RPMI7951 (cell line): Measurements from ENCODE around the gene C19orf47. TPM values are rescaled to one million over a fixed set of nuclear protein-coding genes. Genes with fewer than 3 reads are reported as not detected.

Experiments
- DNase-seq: peaks from one replicate; pipeline ENCODE4 v3.0.0-alpha.2; 2012; ENCODE audit warnings: low read depth
- total RNA-seq: library from RNA; depleted of rRNA; stranded (reverse); fragments of >200 nt; shearing (Covaris generic); gene quantifications from 2 replicates; pipeline ENCODE4 v1.2.3, GENCODE V29; 2014; rRNA removed

The C19orf47 gene
- total RNA-seq, 1 experiment from 2014 or later, result 7.2 TPM

DNA sequence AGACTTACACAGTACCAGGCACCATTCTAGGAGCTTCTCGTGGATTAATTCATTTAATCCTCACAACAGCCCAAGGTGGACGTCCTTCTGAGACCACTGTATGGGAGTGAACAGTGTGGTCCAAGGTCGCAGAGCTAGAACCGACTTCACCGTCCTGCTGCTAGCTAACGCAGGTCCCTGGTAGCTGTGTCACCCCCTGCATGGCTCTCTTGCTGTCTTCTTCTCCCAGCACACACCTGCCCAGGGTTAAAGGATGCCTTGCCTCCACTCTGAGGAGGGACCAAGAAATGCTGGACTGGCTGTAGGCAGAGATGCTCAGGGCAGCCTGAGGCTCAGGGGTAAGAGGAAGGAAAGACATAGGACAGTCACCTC is 66.0 kb downstream of the C19orf47 start:
- DNase-seq, result no peak

DNA sequence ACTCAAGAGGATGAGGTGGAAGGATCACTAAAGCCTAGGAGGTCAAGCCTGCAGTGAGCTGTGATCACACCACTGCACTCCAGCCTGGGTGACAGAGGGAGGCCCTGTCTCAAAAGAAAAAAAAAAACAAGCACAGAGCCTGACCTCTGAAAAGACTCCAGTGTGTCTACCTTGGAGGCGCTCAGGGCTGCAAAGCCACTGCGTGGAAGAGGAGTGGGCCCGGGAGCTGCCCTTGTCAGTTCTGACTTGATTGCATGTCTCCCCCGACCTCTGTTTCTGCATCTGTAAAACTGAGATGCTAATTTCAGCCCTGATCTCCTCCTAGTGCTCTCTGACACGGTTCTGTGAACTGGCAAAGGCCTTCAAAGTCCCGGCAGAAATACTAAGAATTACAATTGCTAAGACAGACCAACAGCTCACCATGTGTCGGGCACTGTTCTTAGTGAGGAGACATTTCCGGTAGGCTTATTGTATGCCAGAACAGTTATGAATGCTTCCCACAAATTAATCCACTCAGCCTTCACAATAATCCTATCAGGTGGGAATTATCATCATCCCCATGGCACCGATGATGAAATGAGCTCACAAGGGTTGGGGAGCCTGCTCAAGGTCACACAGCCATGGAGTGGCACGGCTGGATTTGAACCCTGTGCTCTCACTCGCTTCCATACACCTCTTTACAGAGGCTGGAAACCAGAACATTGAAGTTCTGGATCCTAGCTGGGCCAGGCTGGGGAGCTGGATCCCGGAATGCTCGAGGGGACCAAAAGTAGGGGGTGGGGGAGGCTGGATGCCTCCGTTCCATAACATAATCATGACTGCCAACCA is 66.6 kb downstream of the C19orf47 start:
- DNase-seq, result no peak

DNA sequence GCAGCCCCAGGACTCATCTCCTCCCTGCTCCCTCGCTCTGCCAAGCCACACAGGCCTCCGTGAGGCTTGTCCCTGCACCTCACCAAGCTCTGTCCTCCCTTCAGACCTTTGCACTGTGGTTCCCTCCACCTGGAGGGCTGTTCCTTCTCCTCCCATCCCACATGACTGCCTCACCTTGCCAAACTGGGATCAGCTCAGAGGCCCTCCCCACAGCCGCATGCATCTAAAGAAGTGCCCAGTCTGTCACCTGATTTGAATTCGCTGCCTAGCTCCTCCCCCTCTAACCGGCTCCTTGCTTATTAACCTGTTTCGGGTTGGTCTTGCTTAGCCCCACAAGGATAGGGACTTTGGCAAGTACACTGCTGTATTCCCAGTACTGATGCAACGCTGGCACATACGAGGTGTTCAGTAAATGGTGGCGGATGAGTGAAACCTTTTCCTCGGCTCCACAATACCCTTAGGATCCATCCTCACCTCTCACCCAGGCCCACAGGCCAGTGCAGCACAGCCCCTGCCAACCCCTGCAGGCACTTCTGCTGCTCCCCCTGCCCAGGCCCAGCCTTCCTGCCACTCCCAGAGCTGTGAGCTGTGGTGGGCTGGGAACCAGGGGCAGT is 67.5 kb downstream of the C19orf47 start:
- DNase-seq, result no peak

DNA sequence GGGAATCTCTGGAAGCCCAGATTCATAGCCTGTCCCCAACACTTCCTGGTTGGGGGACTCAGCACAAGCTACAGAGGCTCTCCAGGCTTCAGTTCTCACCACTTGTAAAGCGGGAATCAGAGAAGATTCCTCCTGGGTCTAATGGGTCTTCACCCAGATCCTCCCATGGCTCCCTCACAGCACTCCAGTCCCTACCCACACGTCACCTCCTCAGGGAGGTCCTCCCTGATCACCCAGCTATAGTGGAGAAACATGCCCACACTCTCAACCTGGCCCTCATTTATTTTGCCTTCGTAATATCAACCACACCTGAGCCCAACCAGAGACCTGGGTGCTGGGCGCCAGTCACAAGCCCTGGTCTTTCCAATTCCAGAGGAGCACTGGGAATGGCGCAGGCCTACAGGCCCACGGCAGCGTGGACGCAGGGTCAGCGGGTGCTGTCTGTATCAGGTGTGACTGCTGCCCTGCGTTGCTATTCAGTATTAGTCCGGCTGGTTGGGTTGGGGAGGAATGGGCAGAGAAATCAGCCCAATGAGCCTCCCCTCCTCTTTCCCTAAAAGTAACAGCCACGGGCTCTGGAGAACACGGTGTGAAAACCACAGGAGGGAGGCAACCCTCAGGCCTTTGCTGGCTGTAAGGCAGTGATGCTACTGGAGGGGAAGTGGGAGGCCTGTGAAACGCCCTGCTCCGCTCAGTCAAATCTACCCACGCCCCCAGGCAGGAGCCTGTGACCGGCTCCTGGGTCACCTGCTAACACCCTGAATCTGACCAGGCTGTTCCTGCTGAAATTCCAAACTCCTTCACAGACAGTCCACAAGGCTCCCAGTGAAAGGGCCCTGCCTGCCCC is 68.2 kb downstream of the C19orf47 start:
- no peak for DNase-seq

DNA sequence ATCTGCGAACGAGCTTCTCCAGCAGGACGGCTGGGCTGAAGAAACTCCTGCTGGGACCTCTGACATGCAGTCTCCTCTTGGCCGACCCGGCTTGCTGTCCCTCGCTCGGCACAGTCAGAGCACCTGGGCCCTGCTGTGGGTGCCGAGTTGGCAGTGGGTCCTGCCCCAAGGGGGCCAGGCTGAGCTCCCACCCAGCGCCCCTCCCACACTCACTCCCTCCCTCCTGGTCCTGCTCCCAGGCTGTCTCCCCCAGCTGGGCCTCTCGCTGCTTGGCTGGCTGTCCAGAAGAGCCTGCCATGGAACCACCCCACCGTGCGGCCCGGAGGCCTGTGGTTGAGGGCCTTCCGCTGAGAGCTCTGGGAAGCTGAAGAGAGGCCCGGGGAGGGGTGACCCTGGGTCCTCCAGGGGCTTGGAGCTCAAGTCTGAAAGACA is 69.1 kb downstream of the C19orf47 start:
- no peak for DNase-seq

DNA sequence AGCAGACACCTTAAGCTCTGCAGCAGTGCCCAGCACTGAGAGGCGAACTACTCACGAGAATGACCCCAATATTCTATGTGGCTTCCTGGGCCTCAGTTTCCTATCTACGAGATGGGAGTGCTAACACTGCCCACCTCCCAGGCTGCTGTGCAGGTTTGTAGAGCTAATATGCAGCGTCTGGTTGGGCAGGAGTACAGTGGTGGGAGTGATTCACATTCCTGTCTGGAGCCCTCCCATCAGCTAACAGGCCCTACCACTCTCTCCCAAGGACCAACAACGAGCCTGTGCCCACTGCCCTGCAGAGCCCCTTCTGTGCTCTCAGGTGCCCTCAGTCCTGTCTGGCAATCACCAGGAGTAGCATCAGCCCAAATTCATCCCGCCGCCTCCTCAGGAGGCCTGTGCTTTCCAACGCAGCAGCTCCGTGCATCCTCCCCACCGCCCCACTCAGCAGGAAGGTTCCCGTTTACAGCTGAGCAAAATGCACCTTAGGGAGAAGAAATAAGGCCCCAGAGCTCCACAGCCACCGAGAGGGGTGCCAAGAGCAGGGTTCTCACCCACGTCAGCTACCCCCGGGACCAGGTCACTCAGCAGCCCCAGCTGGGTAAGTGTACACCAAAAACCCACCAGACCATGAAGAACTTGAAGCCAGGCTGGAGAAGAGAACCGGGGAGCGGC is 69.7 kb downstream of the C19orf47 start:
- DNase-seq, result no peak

DNA sequence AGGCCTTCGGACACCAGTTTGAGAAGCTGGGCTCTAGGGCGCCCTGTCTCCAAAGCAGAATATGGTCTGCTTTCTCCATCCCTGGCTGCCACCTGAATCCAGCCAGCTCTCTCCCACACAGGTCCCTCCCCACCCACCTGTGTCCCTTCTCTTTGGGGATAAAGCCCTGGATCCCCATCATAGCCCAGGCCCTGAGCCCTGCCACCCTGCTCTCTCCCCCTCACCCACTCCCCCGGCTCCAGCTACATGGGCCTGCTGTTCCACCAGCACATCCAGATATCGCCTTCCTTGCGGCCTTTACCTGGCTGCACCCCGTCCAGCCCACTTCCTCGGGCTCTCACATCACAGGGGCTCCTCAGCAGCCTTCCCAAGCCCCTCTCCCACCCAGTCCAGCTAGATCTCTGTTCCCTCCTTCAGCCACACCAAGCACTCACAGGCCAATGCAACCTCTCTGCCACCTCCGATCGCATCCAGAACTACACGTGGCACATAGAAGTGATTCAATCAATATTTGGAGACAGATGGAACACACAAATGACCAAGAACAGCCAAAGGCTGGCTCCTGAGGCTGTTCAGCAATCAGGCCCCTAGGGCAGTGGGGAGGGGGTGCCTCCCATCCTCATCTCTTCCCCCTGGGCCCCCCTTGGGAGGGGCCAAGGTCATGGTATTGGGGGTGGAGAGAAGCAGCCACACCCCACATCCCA is 70.7 kb downstream of the C19orf47 start:
- no peak for DNase-seq

DNA sequence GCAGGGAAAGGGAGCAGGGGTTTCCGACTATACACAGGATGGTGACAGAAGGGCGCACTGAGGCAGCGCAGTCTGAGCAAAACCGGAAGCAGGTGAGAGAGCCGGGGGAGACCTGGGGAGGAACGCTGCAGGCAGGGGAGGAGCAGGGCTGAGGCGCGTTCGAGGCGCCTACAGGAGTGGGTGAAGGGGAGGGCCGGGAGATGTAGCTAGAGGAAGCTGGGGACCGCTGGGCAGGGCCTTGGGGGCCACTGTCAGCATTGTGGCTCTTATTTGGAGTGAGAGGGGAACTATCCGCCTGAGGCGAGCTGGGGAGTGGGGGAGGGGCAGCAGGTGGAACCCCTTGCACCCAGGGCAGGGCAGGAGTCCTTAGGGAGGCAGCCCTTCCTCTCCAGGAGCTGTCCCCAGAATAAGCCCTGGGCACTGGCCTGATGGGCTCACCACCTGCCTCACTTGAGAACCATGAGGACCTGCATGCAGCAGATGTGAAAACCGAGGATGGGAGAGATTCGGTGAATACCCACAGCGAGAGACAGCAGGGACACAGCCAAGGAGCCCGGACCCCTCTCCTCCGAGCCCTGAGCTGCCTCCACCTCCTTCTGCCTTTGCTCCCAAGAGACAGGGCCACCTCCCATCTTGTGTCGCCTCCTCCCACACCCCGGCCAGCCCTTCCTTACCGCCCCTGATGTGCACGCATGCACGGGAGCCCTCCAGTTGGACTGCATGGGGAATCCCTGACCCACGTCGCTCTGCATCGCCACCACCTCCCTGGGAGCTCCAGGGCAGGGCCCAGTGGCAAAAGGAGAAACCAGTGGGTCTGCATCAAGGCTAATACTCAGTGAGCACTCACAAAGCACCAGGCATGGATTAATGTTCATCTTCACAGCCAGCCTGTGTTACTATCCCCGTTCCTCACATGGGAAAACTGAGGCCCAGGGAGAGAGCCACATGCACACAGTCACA is 73.3 kb downstream of the C19orf47 start:
- no peak for DNase-seq

DNA sequence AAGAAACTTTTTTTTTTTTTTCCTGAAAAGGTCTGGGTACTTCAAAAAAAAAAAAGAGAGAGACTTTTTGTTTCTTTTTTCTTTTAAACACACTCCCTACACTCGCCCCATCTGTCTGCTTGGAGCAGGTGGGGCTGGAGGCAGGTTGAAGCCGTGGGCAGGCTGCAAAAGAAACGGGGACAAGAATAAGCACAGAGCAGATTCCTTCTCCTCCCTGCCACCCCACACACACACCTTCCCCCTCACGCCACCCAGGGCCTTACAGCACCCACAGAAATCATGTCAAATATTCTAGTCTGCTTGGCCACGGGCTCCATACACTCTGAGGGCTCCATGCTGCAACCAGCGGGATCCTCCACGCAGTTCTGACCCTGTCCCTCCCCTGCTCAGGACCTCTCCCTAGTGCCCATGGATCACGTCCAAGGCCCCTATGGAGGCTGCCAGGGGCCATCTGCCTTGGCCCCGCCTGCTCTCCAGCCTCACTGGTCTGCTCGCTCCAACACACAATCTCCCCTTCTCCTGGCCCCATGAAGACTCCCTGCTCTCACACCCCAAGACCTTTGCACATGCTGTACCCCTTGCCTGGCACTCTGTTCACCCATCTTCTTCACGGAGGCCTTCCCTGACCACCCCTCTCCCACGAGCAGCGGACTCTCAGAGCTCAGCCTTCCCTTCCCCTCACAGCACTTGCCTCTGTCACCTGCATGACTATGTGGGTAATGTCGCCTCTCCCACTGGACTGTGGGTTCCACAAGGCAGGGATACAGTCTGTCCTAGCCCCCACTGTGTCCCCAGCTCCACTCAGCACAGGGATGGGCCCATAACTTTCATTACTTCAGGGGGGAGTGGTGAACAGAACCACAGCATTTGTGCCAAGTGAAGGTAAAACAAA is 74.5 kb downstream of the C19orf47 start:
- no peak for DNase-seq

DNA sequence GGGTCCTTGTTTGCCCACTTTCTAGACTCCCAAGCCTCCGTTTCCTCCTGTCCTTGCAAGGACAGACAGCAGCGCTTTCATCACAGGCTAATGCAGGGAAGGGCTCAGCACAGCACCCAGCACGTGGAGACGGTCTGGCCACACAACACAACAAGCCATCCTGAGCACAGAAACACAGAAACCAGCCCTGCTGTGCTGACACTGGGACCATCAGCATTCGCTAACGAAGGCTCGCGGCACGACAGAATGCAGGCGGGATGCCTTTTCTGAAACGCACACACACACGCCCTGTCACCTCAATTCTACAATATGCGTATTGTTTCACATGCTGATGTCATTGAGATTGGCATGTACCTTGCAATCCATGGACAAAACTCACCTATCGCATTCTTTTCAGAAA is 75.9 kb downstream of the C19orf47 start:
- no peak for DNase-seq

DNA sequence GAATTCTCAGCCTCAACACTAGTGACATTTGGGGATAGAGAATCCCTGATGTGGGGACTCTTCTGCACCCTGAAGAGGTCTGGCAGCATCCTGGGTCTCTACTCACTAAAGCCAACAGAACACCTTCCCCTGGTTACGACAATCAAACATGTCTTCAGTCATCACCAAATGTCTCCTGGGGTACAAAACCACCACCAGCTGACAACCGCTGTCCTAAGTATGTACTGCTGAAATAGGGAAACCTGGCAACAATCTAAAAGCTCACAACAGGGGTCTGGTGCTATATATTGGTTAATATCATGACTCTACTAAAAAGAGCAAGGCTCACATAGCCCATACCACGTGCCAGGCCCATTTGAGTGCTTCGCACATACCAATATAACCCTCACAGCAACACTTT is 76.5 kb downstream of the C19orf47 start:
- no peak for DNase-seq

DNA sequence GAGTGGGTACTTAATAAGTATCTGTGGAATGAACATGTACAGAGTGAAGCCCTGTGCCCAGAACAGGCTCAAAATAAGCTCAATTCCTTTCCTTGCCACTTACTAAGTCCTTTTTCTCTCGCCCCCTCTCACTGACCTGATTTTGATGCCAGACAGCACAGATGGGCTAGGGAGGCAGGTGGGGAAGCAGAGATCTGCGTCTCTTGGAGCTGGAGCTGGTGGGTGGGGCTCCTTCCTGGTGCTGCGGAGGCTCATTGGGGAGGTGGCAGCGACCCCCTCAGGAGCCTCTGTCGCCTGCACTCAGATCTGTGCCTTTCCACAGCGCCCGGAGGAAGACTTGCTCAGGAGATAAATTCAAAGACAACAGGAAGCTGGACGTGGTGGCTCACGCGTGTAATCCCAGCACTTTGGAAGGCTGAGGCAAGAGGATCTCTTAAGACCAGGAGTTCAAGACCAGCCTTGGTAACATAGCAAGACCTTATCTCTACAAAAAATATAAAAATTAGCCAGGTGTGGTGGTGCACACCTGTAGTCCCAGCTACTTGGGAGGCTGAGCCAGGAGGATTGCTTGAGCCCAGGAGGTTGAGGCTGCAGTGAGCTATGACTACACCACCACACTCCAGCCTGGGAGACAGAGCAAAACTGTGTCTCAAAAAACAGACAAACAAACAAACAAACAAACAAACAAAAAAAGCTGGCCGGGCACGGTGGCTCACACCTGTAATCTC is 77.7 kb downstream of the C19orf47 start:
- no peak for DNase-seq

Other genes with a start within 250 kb of the C19orf47 start
- gene MAP3K10, start 157.0 kb downstream of the C19orf47 start, total RNA-seq, result 3.8 and 4.9 TPM in 2 replicates
- gene TTC9B, start 130.0 kb downstream of the C19orf47 start, total RNA-seq, result not detected in 2 replicates
- gene CCNP, start 121.7 kb downstream of the C19orf47 start, total RNA-seq, result 0.29 TPM in 1 of 2 replicates, not detected in the other
- 53.5 and 65.1 TPM in 2 replicates for gene AKT2, start 63.1 kb downstream of the C19orf47 start, total RNA-seq
- gene PLD3, start 298 bp upstream of the C19orf47 start, total RNA-seq, result 179 and 262 TPM in 2 replicates
- gene HIPK4, start 41.8 kb upstream of the C19orf47 start, total RNA-seq, result under 0.01 TPM in 1 of 2 replicates, not detected in the other
- gene PRX, start 65.0 kb upstream of the C19orf47 start, total RNA-seq, result 0.72 and 1.2 TPM in 2 replicates
- gene SERTAD1, start 77.6 kb upstream of the C19orf47 start, total RNA-seq, result 13.2 and 17.1 TPM in 2 replicates
- 29.4 and 32.3 TPM in 2 replicates for gene SERTAD3, start 95.9 kb upstream of the C19orf47 start, total RNA-seq
- 77.4 and 101 TPM in 2 replicates for gene BLVRB, start 117.3 kb upstream of the C19orf47 start, total RNA-seq
- 0.84 and 2.9 TPM in 2 replicates for gene SPTBN4, start 118.6 kb upstream of the C19orf47 start, total RNA-seq
- gene SHKBP1, start 228.5 kb upstream of the C19orf47 start, total RNA-seq, result 31.0 and 33.3 TPM in 2 replicates